ENCODE data around the gene NR3C1.

The NR3C1 gene

GRCh38 chr5:143426437-143426991 is 23.0 kb upstream of the NR3C1 start:
- DNase-seq (ENCODE audit: low read depth in 2 of 2) = no peak

DNA sequence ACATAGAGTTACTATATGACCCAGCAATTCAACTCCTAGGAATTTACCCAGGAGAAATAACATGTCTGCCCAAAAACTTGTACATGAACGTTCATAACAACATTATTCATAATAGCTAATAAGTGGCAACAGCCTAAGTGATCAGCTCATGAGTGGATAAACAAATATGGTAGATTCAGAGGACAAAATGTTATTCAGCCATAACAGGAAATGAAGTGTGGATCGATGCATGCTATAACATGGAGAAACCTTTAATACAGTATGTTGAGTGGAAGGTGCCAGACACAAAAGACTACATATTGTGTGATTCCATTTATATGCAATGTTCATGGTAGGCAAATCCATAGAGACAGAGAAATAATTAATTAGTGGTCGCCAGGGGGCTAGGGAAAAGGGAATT is 22.3 kb upstream of the NR3C1 start:
- DNase-seq (ENCODE audit: low read depth in 2 of 2) = no peak

- no peak for DNase-seq (ENCODE audit: low read depth in 2 of 2)
These were observed 14.8 kb upstream of the NR3C1 start for GRCh38 chr5:143418140-143418866.

DNA sequence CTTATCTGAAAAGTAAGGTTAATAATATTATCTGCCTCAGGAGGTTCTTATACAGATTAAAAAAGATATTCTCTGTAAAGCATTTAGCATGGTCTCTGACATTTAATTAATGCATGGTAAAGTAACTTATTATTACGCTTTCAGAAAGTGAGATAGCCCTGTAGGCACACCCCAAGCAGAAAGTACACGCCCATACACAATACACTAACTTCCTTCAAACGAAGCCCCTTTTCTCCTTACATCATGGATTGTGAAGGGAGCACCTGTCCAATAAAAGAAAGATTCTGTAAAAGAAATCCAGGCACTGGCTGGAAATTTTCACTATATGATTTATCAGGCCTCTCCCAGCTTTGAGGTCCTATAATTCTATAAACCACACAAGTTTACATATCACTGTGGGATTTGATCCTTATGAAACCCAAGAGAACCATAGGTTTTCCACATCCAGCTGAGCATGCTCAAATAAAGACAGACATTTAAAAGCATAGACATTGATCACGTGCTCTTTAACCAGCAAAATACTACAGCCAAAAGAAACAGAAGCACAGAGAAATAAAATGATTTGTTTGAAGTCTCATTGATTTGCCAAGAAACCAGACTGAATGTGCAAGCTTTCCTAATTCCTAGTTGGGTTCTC is 14.1 kb upstream of the NR3C1 start:
- no peak for DNase-seq (ENCODE audit: low read depth in 2 of 2)

- DNase-seq (ENCODE audit: low read depth in 2 of 2) = no peak
These were observed 12.9 kb upstream of the NR3C1 start for GRCh38 chr5:143416411-143416810.

DNA sequence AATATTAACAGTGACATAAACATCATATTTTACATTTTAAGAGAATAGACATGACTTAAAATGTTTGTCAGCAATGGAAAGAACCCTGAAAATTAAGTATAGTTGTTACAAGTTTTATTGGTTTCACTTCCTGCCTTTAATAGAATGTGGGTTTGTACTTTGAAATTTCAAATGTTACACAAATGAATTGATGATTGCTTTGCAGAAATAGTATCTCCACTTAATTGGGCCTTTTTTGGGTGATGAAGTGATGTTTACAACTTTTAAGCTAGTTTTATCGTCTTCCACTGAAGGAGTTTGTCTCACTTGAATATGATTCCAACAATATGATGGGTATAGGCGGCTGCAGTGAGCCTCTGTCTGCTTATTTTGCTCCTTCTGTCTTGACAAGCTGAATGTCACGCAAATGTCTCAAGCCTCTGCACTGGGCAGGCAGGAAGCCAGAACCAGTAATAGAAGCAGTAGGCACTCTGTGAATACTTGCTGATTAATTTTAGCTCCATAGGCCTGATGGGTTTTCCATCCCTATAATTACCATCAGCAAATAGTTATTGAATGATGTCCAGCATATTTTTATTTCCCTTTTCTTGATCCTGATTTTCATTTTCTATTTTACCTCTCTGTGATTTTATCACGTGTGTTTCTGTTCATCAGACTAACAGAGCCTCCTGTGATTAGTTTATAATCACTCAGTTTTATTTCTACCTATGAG is 10.6 kb upstream of the NR3C1 start:
- no peak for DNase-seq (ENCODE audit: low read depth in 2 of 2)

DNA sequence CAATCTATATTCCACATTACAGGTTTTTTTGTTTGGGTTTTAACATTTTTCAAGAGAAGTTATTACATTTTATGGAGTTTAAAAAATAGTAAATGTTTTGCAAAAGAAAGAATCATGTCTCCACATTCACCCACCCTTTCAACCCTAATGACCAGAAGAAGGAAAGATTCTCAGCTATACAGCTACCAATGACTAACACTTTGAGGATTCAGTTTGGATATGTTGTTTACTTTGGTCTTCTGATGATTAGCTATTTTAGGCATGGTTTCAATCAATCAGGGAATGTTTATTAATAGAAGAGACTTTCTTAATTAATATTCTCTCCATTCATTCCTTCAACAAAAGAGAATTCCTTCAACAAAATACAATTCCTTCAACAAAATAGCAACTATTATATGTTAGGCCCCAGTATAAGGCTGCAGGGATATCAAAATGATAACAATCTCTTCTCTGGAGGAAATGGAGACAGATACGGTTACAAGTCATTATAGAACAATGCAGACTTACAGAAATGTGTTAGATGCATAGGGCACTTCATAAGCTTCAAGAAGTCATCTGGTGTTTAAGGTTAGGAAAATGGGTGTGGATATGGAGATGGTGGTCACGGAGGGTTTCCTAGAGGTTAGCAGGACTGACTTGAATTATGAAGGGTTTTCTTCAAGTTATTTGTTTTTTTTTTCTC is 9.3 kb upstream of the NR3C1 start:
- DNase-seq (ENCODE audit: low read depth in 2 of 2) = no peak

GRCh38 chr5:143409926-143410325 is 6.4 kb upstream of the NR3C1 start:
- DNase-seq (ENCODE audit: low read depth in 2 of 2) = no peak

DNA sequence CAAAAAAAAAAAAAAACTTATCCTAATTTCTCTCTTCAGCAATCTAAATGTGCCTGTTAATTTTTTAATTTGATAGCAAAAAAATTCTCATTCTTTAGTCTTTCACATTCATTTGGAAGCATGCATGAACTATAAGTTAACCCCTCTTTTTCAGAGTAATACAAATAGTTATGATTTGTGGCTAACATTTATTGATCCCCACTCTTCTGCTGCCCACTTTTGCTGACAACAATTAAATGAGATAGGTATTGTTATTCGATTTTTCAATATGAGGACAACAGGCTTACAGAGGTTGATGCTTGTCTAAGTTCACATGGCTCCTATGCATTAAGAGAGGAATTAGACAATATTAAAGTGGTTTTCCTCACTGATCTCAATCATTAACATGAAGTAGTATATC is 2.9 kb upstream of the NR3C1 start:
- no peak for DNase-seq (ENCODE audit: low read depth in 2 of 2)

DNA sequence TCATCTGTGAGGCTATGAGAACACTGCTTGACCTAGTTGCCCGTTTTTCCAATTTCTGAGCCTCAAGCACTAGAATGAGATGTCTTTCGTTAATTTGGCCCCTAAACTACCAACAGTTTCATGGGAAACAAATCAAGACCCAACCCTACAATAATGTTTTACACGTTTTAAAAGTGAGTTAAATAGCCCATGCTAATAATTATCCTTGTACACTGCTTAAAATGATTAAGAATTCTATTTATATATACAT is 2.3 kb upstream of the NR3C1 start:
- no peak for DNase-seq (ENCODE audit: low read depth in 2 of 2)

DNA sequence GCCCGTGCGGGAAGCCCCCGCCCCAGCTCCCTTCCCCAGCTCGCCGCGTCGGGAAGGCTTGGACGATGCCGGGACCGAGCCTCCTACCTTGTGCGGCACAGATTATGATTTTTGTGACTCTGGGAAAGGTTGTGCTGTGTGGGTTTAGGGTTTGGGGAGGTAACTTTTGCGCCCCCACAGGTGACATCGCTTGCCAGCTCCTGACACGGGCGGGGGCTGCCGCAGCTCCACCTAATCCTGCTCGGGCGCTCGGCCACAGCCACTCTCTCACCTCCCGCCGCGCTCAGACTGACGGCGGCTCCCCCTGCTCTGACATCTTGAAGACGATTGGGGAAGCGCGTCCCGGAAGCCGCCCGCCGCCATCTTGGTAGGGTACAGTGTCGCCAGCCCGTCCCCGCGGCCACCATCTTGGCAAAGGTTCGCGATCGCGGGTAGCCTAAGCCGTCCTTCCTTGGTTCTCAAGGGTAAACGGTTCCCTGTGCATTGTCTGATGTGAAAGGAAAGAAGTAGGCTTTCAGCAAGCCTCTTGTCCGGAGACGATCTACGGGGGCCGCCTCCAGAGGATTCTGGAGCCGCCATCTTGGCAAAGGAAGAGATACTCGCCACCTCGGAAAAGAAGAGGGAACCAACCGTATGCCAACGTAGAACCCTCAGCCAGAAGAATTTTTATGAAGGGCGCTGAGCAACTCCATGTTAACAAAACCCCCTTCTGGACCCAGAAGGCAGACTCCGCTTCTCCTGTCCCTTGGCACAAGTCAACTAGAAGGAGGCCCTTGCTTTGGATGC is 1.8 kb upstream of the NR3C1 start:
- peak; percentile 73 to 75 for DNase-seq (ENCODE audit: low read depth in 2 of 2)

DNA sequence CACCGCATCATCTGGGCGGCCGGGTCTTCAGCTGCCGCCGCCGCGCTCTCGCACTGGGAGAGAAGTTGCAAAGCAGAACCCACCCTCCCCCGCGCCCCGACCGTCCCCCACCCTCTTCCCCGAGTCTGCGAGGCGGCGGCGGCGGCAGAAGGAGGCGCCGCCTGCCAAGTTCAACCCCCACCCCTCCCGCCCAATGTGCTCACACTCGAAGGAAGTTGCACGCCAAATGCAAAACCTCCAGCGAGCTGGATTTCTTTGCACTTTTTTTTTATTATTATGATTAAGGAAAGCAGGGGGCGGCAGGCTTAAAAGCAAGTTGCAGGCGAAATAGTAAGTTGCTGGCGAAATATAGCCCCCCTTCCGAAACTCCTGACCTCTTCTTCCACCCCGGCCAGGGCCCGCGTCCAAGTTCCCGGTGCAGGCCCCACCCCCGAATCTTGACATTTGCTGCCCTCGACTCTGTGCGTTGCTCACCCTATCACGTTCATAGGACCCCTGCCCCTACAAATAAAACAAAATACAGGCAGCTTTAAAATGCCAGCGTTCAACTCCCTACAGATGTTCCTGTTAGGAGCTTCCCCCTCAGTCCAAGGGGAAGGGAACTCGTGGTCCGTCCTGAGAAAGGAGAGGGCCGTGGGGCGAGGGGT is 1.1 kb upstream of the NR3C1 start:
- DNase-seq (ENCODE audit: low read depth in 2 of 2) = peak; percentile 21 to 49

DNA sequence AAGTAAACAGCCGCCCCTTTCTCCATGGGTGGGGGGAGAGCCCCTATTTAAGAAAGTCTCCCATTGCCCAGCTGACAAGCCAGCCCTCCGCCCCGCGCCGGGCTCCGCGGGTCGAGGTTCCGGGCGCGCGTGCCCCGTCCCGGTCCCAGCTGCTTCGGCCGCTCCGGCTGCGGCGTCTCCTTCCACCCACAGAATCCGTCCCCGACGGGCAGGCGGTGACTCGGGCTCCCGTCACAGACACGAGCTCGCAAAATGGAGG is 223 bp downstream of the NR3C1 start:
- no peak for DNase-seq (ENCODE audit: low read depth in 2 of 2)

GRCh38 chr5:143402553-143403333 is 743 bp downstream of the NR3C1 start:
- peak; percentile 17 to 21 for DNase-seq (ENCODE audit: low read depth in 2 of 2)

GRCh38 chr5:143402017-143402552 is 1.4 kb downstream of the NR3C1 start:
- DNase-seq (ENCODE audit: low read depth in 2 of 2) = no peak

DNA sequence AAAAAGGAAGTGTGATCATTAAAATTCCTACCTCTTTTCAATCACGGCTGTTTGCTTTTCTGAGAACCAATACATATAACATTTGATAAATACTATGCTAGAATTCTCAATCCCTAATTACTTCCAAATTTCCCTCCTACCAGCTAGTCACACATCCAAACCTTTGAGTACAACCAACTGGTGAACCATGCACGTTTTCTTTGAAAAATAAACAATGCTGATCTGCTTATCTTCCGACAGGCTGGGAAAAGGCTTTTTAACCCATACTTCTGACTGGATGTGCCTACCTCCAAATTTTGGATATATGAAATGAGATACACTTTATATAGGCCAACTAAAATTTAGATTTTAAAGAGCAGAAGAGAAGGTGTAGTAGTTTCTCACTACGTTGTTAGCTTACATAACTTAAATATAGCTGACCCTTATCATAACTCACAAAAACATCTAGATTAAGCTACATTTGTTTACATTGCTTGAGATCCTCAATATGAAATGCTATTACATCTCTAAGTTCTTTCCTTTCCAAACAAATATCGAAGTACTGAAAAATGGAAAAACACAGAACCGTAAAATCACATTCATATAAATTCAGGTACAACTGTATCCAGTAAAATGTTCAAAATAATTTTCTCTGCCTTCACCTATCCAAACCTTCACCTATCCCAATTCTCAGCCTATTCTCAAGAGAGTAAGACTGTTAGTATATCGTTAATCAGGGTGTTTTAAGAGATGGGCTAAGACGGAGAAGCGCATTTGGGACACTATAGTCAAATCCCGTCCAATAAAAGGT is 2.1 kb downstream of the NR3C1 start:
- DNase-seq (ENCODE audit: low read depth in 2 of 2) = no peak

DNA sequence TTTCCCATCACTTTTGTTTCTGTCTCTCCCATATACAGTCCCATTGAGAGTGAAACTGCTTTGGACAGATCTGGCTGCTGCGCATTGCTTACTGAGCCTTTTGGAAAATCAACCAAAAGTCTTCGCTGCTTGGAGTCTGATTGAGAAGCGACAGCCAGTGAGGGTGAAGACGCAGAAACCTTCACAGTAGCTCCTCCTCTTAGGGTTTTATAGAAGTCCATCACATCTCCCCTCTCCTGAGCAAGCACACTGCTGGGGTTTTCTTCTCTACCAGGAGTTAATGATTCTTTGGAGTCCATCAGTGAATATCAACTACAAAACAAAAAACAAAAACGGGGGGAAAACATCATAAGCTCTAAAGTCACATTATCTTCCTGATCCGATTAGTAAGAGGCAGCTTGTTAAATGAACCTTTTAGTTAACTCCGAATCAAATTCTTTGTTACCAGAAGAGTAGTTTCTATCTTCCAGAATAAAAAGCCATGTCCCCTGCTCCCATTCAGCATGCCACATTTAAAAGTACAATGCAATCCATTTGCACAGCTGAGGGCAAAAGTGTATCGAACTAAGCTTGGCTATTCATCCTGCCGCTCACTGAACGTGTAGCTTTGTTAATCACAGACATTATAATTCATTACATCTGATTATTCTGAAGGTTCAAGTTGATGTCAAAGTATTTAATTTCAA is 2.8 kb downstream of the NR3C1 start:
- DNase-seq (ENCODE audit: low read depth in 2 of 2) = no peak

DNA sequence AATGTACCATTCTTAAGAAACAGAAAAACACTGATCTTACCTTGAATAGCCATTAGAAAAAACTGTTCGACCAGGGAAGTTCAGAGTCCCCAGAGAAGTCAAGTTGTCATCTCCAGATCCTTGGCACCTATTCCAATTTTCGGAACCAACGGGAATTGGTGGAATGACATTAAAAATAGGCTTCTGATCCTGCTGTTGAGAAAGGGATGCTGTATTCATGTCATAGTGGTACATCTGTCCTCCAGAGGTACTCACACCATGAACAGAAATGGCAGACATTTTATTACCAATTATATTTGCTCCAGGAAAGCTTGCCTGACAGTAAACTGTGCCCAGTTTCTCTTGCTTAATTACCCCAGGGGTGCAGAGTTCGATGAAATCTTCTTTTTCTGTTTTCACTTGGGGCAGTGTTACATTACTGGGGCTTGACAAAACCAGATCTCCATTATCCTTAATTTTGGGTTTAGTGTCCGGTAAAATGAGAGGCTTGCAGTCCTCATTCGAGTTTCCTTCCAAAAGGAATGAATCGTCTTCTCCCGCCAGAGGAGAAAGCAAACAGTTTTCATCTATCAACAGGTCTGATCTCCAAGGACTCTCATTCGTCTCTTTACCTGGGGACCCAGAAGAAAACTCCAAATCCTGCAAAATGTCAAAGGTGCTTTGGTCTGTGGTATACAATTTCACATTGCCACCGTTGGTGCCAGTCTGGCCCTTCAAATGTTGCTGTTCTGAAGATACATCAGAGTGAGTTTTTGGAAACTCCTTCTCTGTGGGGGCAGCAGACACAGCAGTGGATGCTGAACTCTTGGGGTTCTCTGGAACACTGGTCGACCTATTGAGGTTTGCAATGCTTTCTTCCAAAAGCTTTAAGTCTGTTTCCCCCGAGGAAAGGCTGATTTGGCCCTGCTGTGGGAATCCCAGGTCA is 3.6 kb downstream of the NR3C1 start:
- no peak for DNase-seq (ENCODE audit: low read depth in 2 of 2)
